NCI-H187 treated with DMSO at 0.1 percent for 48 hours (cell line): ENCODE data around the gene ESRRA.

ENCODE experiments used
- DNase-seq: peaks from one replicate; lab custom pipeline; 2025; lab: John Stamatoyannopoulos, UW

The ESRRA gene

DNA sequence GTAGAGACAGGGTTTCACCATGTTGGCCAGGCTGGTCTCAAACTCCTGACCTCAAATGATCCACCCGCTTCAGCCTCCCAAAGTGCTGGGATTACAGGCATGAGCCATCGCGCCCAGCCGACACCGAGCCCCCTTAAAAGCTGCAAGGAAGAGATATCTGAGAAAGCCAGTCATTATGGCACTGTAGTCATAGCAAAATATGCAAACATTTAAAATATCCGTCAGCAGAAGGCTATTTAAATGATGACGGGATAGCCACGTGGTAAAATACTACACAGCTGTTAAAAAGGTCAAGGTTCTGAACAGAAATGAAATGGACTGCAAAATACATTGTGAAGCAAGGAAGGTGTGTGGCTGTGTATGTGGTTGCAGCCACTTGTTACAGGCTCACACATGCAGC is 28.2 kb downstream of the ESRRA start:
- no peak for DNase-seq

DNA sequence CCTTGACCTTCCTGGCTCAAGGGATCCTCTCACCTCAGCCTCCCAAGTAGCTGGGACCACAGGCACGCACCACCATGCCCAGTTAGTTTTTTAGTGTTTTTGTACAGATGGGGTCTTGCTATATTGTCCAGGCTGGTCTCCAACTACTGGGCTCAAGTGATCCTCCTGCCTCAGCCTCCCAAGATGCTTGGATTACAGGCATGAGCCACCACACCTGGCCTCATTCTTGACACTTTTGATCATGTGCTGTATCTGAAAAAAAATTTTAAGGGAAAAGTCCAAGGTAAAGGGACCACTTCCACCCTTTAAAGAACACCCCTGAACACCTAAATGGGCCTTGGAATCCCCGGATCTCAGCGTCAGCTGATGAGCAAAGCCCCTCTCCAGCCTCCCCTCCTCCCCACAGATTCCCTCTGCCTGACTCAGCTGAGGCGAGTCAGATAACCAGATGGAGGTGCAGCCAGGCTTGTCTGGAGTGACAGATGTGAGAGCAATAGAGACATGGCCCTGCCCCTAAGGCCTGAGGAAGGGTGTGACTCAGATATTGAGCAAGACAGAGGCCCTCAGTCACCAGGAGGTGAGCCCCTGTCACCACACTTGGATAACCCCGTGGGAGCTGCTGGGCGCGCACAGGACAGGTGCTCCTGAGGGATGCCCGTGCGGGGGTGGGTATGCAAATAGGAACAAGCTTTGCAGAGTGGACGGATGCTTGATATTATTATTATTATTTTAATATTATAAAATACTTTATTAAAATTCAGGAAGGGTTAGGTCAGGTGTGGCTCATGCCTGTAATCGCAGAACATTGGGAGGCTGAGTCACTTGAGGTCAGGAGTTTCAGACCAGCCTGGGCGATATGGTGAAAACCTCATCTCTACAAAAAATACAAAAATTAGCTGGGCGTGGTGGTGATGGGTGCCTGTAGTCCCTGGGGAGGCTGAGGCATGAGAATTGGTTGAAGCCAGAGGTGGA is 29.7 kb downstream of the ESRRA start:
- DNase-seq, result peak; percentile 17

DNA sequence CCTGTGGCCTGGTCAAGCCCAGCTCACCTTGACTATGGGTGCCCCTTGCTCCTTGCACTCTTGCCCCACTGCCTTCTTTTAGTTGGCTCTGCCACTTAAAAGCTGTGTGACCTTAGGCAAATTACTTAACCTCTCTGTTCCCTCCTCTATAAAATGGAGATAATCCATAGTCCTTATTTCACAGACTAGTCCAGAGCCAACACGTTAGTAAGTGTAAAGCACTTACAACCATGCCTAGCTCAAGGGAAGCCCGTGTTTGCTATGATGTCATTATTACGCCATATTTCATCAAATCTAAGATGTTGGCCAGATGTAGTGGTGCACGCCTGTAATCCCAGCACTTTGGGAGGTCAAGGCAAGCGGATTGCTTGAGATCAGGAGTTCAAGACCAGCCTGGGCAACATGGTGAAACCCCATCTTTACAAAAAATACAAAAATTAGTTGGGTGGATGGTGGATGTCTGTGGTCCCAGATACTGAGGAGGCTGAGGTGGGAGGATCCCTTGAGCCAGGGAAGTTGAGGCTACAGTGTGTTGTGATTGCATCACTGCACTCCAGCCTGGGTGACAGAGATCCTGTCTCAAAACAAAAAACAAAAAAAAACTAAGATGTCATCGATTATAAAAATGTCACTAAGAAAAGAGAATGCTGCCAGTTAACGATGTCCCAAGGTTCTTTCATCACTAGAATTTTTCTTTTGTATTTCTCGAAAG is 32.4 kb downstream of the ESRRA start:
- DNase-seq, result no peak

DNA sequence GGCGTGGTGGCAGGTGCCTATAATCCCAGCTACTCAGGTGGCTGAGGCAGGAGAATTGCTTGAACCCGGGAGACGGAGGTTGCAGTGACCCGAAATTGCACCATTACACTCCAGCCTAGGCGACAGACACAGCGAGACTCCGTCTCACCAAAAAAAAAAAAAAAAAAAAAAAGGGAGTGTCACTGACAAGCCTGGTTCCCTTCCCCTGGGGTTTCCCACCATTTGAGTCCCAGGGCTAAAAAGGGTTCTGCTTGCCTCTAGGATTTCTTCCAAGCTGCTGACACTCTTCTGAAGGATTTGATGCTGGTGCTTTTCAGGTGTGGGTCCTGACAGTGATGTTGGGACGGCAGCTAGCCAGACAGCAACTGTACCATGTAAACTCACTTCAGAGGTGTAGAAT is 33.4 kb downstream of the ESRRA start:
- DNase-seq, result no peak

DNA sequence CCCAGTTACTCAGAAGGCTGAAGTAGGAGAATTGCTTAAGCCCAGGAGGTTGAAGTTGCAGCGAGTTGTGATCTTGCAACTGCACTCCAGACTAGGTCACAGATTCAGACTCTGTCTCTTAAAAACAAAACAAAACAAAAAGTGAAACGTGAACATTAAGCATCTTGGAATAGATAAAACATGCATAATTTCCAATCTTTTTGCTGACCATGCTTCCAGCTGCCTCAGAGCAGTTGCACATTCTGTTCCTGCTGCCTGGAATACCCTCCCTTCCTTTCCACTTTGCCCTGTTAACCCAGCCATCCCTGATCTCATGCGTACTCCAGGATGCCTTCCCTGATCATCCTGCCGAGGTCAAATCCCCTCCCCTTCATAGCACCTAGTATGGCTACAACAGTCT is 34.0 kb downstream of the ESRRA start:
- no peak for DNase-seq

DNA sequence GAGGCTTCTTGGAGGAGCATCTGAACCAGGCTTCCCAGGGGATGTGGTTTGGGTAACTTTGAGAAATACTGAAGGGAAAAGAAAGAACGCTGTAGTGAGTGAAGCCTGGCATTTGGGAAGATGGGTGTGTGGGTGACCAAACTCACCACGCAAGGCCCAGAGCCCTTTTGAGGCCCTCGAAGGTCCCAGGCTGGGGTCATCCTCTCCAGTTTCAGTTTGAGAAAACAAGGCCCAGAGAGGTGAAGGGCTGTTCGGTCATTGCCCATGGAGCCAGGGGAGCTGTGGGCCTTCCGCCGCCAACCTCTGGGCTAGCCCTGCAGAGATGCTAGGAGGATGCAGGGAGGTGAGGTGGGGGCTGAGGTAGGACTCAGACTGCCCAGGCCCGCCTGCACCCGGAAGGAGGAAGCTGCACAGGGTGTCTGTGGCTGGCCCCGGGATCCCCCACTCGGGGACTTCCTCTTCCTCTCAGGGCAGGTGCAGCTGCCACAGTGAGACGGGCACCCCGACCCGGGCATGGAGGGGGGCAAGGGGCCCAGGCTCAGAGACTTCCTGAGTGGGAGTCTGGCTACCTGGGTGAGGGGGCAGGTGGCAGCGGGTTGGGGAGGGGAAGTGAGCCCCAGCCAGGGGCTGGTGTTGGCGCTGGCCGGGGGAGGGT is 34.6 kb downstream of the ESRRA start, which contains the start of gene CCDC88B:
Gene CCDC88B, plus strand, starts transcription at position 451 of the 655 bp plus-strand sequence. Its CDS starts 63 bp downstream, at position 514.
- no peak for DNase-seq

DNA sequence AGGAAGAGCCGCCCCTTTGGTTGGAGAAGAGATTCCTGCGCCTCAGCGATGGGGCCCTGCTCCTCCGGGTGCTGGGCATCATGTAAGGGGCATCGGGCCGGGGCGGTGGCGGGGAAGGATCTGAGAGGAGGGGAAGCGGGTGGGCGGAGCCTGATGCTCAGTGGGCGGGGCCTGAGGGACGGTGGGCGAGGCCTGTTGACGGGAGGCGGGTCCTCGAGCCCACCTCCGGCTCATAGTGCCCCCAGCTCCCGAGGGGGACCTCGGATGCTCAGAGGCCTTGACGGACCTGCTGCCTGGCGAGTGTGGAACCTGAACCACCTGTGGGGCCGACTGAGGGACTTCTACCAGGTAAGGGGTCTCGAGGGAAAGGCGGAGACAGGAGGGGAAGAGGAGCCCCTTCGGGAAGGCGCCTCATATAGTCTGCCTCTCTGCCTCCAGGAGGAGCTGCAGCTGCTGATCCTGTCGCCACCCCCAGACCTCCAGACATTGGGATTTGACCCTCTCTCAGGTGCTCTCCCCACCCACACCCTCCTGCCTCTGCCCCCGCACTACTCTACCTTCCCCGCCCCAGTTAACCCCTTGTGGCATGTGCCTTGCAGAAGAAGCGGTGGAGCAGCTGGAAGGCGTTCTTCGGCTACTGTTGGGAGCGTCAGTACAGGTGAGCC is 35.5 kb downstream of the ESRRA start:
- no peak for DNase-seq

DNA sequence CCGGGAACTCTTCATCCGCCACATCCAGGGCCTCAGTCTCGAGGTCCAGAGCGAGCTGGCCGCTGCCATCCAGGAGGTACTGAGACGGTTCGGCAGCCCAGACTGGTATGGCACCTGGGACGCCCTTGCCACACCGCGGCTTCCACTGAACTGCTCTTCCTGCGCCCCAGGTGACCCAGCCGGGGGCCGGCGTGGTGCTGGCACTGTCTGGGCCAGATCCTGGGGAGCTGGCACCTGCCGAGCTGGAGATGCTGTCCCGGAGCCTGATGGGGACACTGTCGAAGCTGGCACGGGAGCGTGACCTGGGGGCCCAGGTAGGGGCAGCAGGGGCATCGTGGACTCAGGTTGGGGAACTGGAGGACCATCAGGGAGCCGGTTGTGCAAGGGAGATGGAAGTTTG is 36.1 kb downstream of the ESRRA start:
- DNase-seq, result no peak

DNA sequence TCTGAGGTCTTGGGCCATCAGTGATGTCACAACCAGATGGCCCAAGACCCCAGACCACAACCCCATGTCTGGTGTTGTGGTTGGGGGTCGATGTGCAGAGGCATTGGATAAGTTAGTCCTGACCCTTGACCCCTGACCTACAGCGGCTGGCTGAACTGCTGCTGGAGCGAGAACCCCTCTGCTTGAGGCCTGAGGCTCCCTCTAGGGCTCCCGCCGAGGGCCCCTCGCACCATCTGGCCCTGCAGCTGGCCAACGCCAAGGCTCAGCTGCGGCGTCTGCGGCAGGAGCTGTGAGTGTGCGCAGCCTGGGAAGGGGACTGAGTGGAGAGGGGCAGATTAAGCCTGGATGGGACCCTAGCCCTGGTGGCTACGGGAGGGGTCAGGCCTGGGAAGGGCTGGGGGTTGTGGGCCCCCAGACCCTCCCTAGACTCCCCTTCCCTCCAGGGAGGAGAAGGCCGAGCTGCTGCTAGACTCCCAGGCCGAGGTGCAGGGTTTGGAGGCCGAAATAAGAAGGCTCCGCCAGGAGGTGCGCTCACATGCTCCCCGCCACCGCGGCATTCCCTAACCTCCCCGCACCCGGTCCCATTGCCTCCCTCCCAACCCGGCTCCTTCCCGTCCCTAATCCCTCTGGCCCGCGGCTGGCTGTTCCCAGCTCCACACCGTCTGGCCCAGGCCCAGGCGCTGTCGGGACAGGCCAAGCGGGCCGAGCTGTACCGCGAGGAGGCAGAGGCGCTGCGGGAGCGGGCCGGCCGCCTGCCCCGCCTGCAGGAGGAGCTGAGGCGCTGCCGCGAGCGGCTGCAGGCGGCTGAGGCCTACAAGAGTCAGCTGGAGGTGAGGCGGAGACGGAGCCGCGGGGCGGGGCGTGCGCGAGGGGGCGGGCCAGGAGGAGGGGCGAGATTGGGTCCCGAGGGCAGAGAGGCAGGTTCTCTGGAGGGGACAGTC is 36.8 kb downstream of the ESRRA start:
- DNase-seq, result peak; percentile 41

DNA sequence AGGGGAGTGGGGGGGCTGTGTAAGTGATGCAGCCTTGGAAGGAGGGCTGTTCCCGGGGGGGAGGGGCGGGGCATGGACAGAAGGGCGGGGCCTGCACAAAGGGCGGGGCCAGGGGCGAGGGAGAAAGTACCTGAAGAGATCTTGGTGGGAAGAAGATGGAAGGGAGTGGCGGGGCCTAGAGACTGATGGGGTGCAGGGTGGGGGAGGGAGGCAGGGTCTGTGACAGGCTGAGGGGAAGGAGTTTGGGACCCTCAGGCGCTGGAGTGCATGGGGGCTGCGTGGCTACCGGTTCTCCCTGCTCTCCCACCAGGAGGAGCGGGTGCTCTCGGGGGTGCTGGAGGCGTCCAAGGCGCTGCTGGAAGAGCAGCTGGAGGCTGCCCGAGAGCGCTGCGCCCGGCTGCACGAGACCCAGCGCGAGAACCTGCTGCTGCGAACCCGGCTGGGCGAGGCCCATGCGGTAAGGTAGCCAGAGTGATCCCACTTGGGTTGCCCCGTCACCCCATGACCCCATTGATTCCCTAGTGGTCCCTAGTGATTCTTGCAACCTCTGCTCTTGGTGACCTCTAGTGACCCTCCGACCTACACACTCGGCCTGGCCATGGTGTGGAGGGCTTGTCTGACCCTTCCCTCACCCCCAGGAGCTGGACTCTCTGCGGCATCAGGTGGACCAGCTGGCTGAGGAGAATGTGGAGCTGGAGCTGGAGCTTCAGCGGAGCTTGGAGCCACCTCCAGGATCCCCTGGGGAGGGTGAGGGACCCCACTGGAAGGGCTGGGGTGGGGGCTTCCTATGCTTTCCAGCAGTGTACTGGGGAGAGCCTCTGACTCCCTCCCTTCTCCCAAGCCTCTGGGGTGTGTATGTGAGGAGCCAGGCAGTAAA is 37.8 kb downstream of the ESRRA start:
- DNase-seq, result no peak

DNA sequence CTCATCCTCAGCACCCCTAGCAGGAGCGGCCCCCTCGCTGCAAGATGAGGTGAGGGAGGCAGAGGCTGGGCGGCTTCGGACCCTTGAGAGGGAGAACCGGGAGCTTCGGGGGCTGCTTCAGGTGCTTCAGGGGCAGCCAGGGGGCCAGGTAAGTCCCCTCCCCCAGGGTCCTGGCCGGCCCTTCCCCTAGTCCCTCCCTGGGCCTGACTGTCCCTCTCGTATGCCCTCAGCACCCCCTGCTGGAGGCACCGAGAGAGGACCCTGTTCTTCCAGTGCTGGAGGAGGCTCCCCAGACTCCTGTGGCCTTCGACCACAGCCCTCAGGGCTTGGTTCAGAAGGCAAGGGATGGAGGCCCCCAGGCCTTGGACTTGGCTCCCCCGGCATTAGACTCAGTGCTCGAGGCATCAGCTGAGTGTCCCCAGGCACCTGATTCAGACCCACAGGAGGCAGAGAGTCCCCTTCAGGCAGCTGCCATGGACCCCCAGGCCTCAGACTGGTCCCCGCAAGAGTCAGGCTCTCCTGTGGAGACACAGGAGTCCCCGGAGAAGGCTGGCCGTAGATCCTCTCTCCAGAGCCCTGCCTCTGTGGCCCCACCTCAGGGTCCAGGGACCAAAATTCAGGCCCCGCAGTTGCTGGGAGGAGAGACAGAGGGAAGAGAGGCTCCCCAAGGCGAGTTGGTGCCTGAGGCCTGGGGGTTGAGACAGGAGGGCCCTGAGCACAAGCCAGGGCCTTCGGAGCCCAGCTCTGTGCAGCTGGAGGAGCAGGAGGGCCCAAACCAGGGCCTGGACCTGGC is 38.6 kb downstream of the ESRRA start:
- no peak for DNase-seq

DNA sequence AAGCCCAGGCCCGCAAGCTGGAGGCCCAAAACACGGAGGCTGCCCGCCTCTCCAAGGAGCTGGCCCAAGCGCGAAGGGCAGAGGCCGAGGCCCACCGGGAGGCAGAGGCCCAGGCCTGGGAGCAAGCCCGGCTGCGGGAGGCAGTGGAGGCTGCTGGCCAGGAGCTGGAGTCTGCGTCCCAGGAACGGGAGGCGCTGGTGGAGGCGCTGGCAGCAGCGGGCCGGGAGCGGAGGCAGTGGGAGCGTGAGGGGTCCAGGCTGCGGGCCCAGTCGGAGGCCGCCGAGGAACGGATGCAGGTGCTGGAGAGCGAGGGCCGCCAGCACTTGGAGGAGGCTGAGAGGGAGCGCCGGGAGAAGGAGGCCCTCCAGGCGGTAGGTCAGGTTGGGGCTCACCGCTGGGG is 39.5 kb downstream of the ESRRA start:
- DNase-seq, result no peak

DNA sequence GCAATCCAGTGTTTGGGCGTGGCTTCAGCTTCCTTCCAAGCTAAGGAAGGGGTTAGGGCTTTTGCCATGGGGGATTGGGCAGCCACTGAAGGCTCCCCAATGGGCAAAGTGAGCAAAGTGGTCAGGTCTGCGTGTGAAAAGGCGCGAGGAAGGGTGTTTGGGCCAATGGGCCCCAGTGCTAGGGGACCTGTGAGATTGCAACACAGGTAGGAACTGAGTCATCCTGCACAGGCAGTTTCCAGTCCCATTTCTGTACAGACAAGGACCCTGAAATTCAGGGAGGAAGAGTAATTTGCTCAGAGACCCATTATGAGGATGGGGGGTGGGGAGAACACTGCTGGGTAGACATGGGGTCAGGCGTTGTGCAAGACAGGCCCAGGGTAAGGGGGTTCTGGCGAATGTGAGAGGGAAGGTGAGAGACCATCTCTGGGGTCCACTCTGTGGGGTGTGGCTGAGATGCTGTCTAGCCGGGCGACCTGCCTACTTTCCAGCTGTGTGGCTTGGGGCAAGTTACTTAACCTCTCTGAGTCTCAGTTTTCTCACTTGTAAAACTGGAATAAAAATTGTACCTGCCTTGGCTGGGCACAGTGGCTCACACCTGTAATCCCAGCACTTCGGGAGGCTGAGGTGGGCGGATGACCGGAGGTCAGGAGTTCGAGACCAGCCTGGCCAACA is 42.0 kb downstream of the ESRRA start:
- DNase-seq, result no peak

DNA sequence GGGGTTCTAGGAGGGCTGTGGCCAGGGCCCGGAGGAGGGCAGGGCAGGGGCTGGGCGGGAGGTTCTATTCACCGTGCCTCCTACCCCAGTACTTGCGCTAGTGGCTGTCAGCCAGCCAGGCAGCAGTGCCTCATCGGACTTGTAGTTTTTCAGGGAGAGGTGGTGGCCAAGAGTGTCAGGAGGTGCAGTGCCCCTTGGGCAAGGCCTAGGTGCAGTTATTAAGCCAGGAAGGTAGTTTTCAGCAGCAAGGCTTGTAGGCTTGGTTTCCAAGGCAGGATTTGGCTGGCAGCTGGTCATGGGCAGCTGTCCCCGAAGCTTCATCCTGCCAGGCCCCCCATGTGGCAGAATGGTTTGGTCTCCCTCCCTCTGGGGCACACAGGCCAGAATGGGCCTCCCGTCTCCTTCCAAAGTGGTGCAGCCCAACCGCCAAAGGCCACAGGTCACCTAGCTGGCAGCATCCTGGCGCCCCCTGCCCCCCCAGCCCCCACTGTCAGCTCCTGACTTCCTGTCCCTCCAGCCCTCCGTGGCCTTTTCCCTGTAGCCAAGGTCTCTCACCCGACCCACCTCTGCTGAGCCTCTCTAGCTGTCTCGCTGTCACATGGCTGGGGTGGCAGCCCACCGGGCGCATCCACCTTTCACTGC is 43.2 kb downstream of the ESRRA start:
- DNase-seq, result no peak

DNA sequence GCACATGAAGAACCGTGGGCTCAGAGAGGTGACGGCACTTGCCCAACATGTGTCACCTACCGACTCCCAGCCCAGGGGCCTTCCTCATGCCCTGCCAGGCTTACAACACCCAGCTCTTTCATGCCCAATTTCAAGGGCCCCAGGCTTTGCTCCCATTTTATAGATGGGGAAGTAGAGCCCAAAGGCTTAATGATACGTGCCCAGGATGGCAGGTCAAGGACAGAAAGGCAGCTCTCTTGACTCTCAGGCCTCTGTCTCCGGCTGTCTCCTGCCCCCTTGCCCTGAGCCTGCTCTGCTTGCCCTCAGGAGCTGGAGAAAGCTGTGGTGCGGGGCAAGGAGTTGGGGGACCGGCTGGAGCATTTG is 43.7 kb downstream of the ESRRA start:
- DNase-seq, result no peak

DNA sequence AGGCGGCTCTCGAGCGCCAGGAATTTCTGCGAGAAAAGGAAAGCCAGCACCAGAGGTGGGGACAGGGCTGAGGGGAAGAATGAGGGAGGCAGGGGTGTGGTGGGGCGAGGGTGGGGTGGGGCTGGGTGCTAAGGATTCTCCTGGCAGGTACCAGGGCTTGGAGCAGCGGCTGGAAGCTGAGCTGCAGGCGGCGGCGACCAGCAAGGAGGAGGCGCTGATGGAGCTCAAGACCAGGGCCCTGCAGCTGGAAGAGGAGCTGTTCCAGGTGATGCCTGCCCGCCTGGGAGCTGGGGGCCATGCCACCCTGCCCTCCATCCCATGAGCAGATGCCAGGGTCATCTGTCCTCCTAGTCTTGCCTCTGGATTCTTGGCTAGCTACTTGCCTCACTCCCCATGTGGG is 44.1 kb downstream of the ESRRA start:
- no peak for DNase-seq

DNA sequence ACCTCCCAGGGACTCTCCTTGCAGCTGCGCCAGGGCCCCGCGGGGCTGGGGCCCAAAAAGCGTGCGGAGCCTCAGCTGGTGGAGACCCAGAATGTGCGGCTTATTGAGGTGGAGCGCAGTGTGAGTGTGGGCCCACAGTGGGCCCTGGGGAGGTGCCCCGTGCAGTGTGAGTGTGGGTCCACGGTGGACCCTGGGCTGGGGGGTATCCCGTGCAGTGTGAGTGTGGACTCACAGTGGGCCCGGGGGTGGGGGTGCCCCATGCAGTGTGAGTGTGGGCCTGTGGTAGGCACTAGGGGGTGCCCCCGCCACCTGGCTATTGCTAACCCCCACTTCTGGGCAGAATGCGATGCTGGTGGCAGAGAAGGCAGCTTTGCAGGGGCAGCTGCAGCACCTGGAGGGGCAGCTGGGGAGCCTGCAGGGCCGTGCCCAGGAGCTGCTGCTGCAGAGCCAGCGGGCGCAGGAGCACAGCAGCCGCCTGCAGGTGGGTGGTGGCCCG is 45.9 kb downstream of the ESRRA start:
- no peak for DNase-seq
